Measurements from ENCODE around the gene PHGDH.

PHGDH gene

GRCh38 chr1:119732465-119733168 lies 20.9 kb downstream of the PHGDH start:
- DNase-seq: no peak

- DNase-seq: no peak
These were observed 22.0 kb downstream of the PHGDH start for GRCh38 chr1:119733754-119734153.

DNA sequence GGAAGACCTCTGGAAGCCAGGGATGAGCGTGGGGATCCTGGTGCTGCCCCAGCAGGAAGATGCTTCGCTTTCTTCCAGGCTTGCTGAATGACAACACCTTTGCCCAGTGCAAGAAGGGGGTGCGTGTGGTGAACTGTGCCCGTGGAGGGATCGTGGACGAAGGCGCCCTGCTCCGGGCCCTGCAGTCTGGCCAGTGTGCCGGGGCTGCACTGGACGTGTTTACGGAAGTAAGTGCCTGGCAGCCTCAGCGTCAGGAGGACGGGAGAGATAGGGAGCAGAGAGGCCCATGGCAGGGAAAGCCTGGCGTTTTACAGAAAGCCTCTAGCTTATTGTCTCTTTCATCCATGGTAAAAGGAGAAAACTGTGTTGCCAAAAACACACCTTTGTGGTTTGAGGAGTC lies 23.5 kb downstream of the PHGDH start:
- DNase-seq: no peak

GRCh38 chr1:119736649-119737039 lies 24.9 kb downstream of the PHGDH start:
- DNase-seq: no peak

DNA sequence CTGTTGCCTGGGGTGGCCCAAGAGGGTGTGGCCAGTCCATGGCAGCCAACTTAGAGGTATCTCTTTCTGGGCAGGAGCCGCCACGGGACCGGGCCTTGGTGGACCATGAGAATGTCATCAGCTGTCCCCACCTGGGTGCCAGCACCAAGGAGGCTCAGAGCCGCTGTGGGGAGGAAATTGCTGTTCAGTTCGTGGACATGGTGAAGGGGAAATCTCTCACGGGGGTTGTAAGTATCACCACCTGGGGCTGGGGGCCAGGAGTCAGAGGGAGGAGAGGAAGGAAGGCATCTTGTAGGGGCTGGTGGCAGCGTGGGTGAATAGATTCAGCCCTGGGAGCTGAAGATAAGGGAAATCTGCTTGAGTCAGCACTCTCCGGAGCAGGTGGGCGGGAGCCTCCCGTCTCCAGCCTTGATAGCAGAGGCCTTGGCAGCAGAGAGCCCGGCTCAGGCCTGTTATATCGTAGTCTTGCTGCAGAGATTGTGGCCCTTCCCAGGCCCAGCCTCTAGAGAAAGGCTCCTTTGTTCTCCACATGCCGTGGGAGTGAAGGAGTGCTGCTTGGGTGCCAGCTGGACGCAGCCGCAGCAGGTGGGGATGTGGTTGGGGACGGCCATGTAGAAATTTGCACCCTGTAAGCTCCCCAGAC lies 25.4 kb downstream of the PHGDH start:
- DNase-seq: no peak

- no peak for DNase-seq
These were observed 26.5 kb downstream of the PHGDH start for GRCh38 chr1:119738100-119738720.

DNA sequence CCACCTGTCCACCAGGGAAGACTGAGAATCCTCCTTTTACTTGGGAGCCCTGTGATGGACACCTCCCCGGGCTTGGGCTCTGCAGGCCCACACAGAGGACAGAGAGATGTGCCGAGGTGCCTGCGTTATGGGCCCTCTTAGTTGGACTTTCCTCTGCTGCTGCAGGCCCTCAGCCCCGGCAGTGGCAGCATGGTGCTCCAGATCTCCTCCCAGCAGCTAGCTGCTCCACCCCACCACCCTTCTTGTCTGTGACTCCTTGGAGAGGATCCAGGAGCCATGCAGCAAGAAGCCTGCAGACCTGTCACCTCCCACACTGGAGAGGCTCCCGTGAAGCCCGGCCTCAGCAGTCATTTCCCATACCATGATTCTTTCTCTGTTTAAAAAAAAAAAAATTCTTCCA lies 27.4 kb downstream of the PHGDH start:
- DNase-seq: no peak

GRCh38 chr1:119740261-119740660 lies 28.5 kb downstream of the PHGDH start:
- DNase-seq: no peak

GRCh38 chr1:119740896-119741780 lies 29.4 kb downstream of the PHGDH start:
- DNase-seq: no peak

DNA sequence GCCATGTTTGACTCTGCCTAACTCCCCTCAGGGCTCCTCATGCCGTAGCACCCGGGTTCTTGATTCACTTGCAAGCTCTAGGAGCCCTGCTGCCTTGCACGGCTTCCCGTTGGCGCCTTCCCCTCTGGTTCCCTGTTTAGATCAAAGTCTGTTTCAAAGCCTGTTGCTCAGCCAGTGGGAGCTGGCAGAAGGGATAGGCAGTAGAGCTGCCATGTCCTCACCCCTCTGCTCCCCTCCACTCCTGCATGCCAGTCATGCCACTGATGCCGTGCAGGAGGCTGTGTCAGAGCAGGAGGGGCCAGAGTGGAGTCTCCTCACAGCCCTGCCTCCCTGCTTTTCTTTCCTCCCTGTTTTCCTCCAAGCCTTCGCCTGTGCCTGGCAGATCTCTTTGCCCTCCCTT lies 30.5 kb downstream of the PHGDH start:
- DNase-seq: no peak

GRCh38 chr1:119742677-119743076 lies 30.9 kb downstream of the PHGDH start:
- DNase-seq: no peak

DNA sequence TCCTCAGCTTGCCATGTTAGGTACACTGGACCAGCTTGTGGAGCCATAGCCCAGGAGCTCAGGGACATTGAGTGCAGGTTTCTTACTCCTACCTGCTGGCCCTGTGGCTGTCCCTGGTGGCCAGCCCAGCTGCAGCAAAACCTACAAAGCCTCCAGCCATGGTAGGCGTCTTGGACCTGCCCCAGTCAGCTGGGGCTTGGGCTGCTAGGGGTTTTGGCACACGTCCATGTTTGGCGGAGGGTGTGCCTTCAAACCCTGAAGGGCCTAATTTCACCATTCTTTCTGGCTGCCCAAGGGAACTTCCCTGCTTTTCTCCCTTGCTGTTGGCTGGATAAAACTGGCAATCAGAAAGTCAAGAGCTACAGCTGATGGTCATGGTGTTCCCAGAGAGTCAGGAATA lies 31.6 kb downstream of the PHGDH start:
- DNase-seq: no peak

GRCh38 chr1:119743776-119744597 lies 32.3 kb downstream of the PHGDH start:
- DNase-seq: peak; percentile 22

- DNase-seq: no peak
These were observed 32.8 kb downstream of the PHGDH start for GRCh38 chr1:119744598-119744942.

GRCh38 chr1:119745034-119745433 lies 33.3 kb downstream of the PHGDH start:
- DNase-seq: no peak

DNA sequence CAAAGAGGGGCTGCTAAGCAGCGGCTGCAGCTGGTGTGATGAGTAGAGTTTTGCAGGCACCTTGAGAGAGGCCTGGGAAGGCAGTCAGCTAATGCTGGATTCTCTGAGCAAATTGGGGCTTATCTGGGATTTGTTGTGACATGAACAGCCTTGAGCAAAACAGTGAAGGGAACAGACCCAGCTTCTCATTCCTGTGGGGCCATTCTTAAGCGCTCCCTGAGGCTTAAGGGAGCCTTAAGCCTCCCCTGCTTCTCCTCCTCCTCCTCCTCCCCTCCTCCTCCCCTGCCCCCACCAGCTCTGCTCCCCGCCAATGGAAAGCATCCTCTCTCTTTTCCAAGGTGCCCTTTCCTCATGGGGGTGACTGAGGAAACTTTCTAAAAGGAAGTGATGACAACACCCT lies 35.7 kb downstream of the PHGDH start:
- no peak for DNase-seq

- DNase-seq: no peak
These were observed 36.3 kb downstream of the PHGDH start for GRCh38 chr1:119748040-119748439.

GRCh38 chr1:119752592-119752991 lies 40.9 kb downstream of the PHGDH start:
- DNase-seq: no peak

- no peak for DNase-seq
These were observed 46.9 kb downstream of the PHGDH start for GRCh38 chr1:119758584-119758983.

- DNase-seq: no peak
These were observed 50.7 kb downstream of the PHGDH start for GRCh38 chr1:119762409-119762808.

DNA sequence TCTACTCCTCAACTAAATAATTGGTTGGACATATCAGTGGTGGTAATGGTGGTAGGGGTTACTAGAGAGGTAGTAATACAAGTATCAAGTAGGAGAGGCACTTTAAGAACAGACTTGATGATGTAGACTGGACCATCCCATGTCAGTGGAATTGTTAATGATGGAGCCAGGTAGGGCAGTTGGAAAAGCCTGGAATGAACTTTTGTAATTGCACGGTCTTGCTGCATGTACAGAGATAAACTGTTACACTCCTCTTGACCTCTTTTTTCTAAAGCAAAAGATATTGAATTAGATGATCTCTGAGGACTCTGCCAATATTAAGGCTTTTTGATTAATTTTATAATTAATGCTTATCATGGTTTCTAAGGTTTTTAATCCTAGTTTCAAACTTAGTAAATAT lies 51.2 kb downstream of the PHGDH start:
- DNase-seq: no peak

DNA sequence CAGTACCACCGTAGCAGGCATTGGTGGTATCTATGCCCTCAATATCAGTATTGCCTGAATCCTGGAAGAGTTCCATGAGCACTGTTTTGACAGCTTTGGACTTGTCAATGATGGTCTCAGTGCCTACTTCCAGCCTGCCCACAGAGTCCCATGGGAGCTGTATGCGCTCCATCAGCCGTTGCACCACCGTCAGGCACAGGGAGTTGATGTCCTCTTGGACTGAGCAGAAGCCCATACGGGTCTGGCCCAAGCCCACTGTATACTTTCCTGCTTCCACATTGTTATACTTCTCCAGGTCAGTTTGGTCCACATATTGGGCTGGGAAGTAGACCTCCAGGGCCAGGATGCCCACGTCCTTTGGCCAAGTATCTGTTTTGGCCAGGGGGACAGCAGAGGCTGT lies 52.5 kb downstream of the PHGDH start:
- no peak for DNase-seq

GRCh38 chr1:119766374-119766794 lies 54.6 kb downstream of the PHGDH start:
- no peak for DNase-seq

All from activated gamma-delta T cell treated with Interleukin-2 at 50 U/mL for 16 hours (primary cell).